IMR-90 (cell line): ENCODE results near the gene ERVH48-1. TPM values are rescaled to one million over a fixed set of nuclear protein-coding genes. Genes with fewer than 3 reads are reported as not detected.

Source experiments
- ATAC-seq: fragments of 200-7000 bp; cut with Tn5 transposase; 2 replicates; pipeline ENCODE4 v1.9.1; 2020; ENCODE audit warnings: low read depth, mild to moderate bottlenecking, moderate library complexity
- BruUV-seq: library from RNA; stranded (reverse); fragments of 400-500 nt; replicated peaks from 2 replicates; lab custom pipeline; 2021; lab: Mats Ljungman, UMichigan
- CTCF ChIA-PET: fragments of 300-600 bp; formaldehyde crosslinking; extraction: SDS; loops from one replicate; lab custom pipeline; 2021; ENCODE audit warnings: antibody characterized with exemption; lab: Yijun Ruan, JAX
- POLR2A ChIA-PET: fragments of 300-600 bp; sonication (Branson Sonifier 250); formaldehyde crosslinking; loops from one replicate; lab custom pipeline; 2022; ENCODE audit warnings: antibody characterized with exemption; ENCODE audit not compliant: unreplicated experiment; lab: Charles Lee
- DNase-seq: peaks from one replicate; pipeline ENCODE4 v3.0.0; 2013
- H2AFZ ChIP-seq: replicated peaks from 2 replicates; pipeline ENCODE3; 2013; ENCODE audit warnings: low read length, mild to moderate bottlenecking; ENCODE audit not compliant: poor library complexity
- H2AK5ac ChIP-seq: 2 replicates; pipeline ENCODE4 v1.6.1; 2013; ENCODE audit warnings: low read depth, low read length, inconsistent platforms
- H2AK9ac ChIP-seq: replicated peaks from 2 replicates; pipeline ENCODE3; 2013; ENCODE audit warnings: mild to moderate bottlenecking, low read depth, low read length, moderate library complexity; ENCODE audit not compliant: poor library complexity
- H2BK120ac ChIP-seq: 2 replicates; pipeline ENCODE4 v1.6.1; 2013; ENCODE audit warnings: low read depth, low read length, inconsistent platforms
- H2BK15ac ChIP-seq: 3 replicates; pipeline ENCODE4 v1.6.1; 2013; ENCODE audit warnings: low read depth, low read length, inconsistent platforms
- H2BK20ac ChIP-seq: 2 replicates; pipeline ENCODE4 v1.6.1; 2013; ENCODE audit warnings: low read depth, mild to moderate bottlenecking, inconsistent platforms, low read length, moderate library complexity
- H2BK5ac ChIP-seq: 2 replicates; pipeline ENCODE4 v1.6.1; 2013; ENCODE audit warnings: mild to moderate bottlenecking, low read depth, low read length, inconsistent platforms; ENCODE audit not compliant: poor library complexity, severe bottlenecking
- H3K14ac ChIP-seq: replicated peaks from 2 replicates; pipeline ENCODE4 v1.6.1; 2013; ENCODE audit warnings: low read depth, low read length, inconsistent platforms
- H3K18ac ChIP-seq: 2 replicates; pipeline ENCODE4 v1.6.1; 2013; ENCODE audit warnings: low read depth, low read length, control low read depth
- H3K23ac ChIP-seq: 2 replicates; pipeline ENCODE4 v1.6.1; 2013; ENCODE audit warnings: low read depth, low read length, inconsistent platforms
- H3K27ac ChIP-seq: 2 replicates; pipeline ENCODE4 v1.5.1; 2013; ENCODE audit warnings: mild to moderate bottlenecking, control low read depth, low read length; ENCODE audit not compliant: insufficient read depth
- H3K27me3 ChIP-seq: 2 replicates; pipeline ENCODE4 v1.6.1; 2013; ENCODE audit warnings: low read length; ENCODE audit not compliant: control insufficient read depth, insufficient read depth
- H3K36me3 ChIP-seq: 2 replicates; pipeline ENCODE4 v1.6.1; 2013; ENCODE audit warnings: low read length, mixed read lengths; ENCODE audit not compliant: control insufficient read depth, insufficient read depth
- H3K4ac ChIP-seq: 2 replicates; pipeline ENCODE4 v1.6.1; 2013; ENCODE audit warnings: low read depth, low read length, inconsistent platforms
- H3K4me1 ChIP-seq: 2 replicates; pipeline ENCODE4 v1.6.1; 2013; ENCODE audit warnings: low read length, mixed read lengths; ENCODE audit not compliant: control insufficient read depth, insufficient read depth
- H3K4me2 ChIP-seq: 2 replicates; pipeline ENCODE4 v1.6.1; 2013; ENCODE audit warnings: low read depth, mild to moderate bottlenecking, control low read depth, low read length, moderate library complexity
- H3K4me3 ChIP-seq: 2 replicates; pipeline ENCODE4 v1.5.1; 2013; ENCODE audit warnings: low read depth, mild to moderate bottlenecking, control low read depth, low read length, moderate library complexity; ENCODE audit not compliant: insufficient read depth
- H3K56ac ChIP-seq: 2 replicates; pipeline ENCODE4 v1.6.1; 2013; ENCODE audit warnings: low read length, inconsistent platforms; ENCODE audit not compliant: insufficient read depth; ENCODE audit errors: extremely low read depth
- H3K79me1 ChIP-seq, 2 experiments: 2 replicates each; pipeline ENCODE4 v1.6.1; 2013; ENCODE audit warnings: low read length in 2 of 2, inconsistent platforms in 1 of 2, low read depth in 1 of 2
- H3K9ac ChIP-seq: 2 replicates; pipeline ENCODE4 v1.6.1; 2013; ENCODE audit warnings: low read depth, low read length, control low read depth
- H3K9me1 ChIP-seq: 2 replicates; pipeline ENCODE4 v1.6.1; 2013; ENCODE audit warnings: low read length, inconsistent platforms; ENCODE audit not compliant: insufficient read depth
- H3K9me3 ChIP-seq: 2 replicates; pipeline ENCODE4 v1.6.1; 2013; ENCODE audit warnings: low read length; ENCODE audit not compliant: control insufficient read depth, insufficient read depth
- H4K20me1 ChIP-seq: 2 replicates; pipeline ENCODE4 v1.6.1; 2013; ENCODE audit warnings: low read length, inconsistent platforms; ENCODE audit not compliant: insufficient read depth
- H4K5ac ChIP-seq: 2 replicates; pipeline ENCODE4 v1.6.1; 2013; ENCODE audit warnings: mild to moderate bottlenecking, low read depth, low read length, control low read depth
- H4K8ac ChIP-seq, 2 experiments: 2 replicates each; pipeline ENCODE4 v1.6.1; 2013; ENCODE audit warnings: low read depth in 2 of 2, low read length in 2 of 2, control low read depth in 1 of 2, inconsistent platforms in 1 of 2
- H4K91ac ChIP-seq: 2 replicates; pipeline ENCODE4 v1.6.1; 2013; ENCODE audit warnings: low read depth, low read length, inconsistent platforms; ENCODE audit not compliant: insufficient read depth
- BHLHE40 ChIP-seq: fragments of 150-350 bp; IDR thresholded peaks from 2 replicates; pipeline ENCODE4 v1.6.1; 2016; ENCODE audit warnings: mild to moderate bottlenecking, low read depth, low read length
- MAZ ChIP-seq: IDR thresholded peaks from 2 replicates; pipeline ENCODE4 v1.6.1; 2012; ENCODE audit warnings: low read depth, mild to moderate bottlenecking, low read length, improper control_type of control experiment, moderate library complexity, borderline replicate concordance
- MXI1 ChIP-seq: IDR thresholded peaks from 2 replicates; pipeline ENCODE4 v1.6.1; 2012; ENCODE audit warnings: low read depth, mild to moderate bottlenecking, low read length, moderate library complexity, borderline replicate concordance
- NFE2L2 ChIP-seq: fragments of 150-350 bp; IDR thresholded peaks from 2 replicates; pipeline ENCODE4 v1.6.1; 2016; ENCODE audit warnings: low read depth, mild to moderate bottlenecking, low read length
- RAD21 ChIP-seq: IDR thresholded peaks from 2 replicates; pipeline ENCODE4 v1.6.1; 2012; ENCODE audit warnings: low read length, improper control_type of control experiment
- RCOR1 ChIP-seq: IDR thresholded peaks from 2 replicates; pipeline ENCODE4 v1.6.1; 2012; ENCODE audit warnings: mild to moderate bottlenecking, low read length, improper control_type of control experiment; ENCODE audit not compliant: insufficient replicate concordance
- SMC3 ChIP-seq: fragments of 150-350 bp; IDR thresholded peaks from 2 replicates; pipeline ENCODE4 v1.6.1; 2016; ENCODE audit warnings: low read depth, mild to moderate bottlenecking, antibody characterized with exemption, low read length, moderate library complexity
- USF2 ChIP-seq: fragments of 150-350 bp; IDR thresholded peaks from 2 replicates; pipeline ENCODE4 v1.6.1; 2017; ENCODE audit warnings: mild to moderate bottlenecking, antibody characterized with exemption, low read length, low read depth
- WGBS, 2 experiments: methylation state at CpG; one replicate each; pipeline versions ENCODE4 v1.1.5 to v1.1.7; 2013; ENCODE audit warnings: missing lambda C conversion rate in 2 of 2; ENCODE audit not compliant: insufficient read length in 1 of 2; ENCODE audit errors: extremely low coverage in 2 of 2; 5-methylcytosine and 5-hydroxymethylcytosine counted together
- dilution Hi-C: fragments of 300-500 bp; cut with HindIII; formaldehyde crosslinking; loops from one replicate; pipeline ENCODE4 v1.14.3; 2018; ENCODE audit warnings: low sequenced_read_pairs; ENCODE audit not compliant: unreplicated experiment
- in situ Hi-C: fragments of 300-500 bp; cut with MboI; formaldehyde crosslinking; loops from 3 replicates; pipeline ENCODE4 v1.14.3; 2019; ENCODE audit warnings: low sequenced_read_pairs, inconsistent platforms, mixed read lengths
- intact Hi-C: fragments of 100-400 bp; cut with micrococcal nuclease; formaldehyde crosslinking; loops from 2 replicates; pipeline ENCODE4 v1.10.0; 2022
- polyA plus RNA-seq, 3 experiments: library from polyadenylated mRNA; depleted of rRNA; stranded (reverse); fragments of >200 nt; gene quantifications; 2 replicates each; pipeline ENCODE4 v1.2.3, GENCODE V29; 2012; ENCODE audit warnings: low replicate concordance in 1 of 3
- total RNA-seq: library from RNA; depleted of rRNA; stranded (reverse); fragments of >200 nt; gene quantifications from 2 replicates; pipeline ENCODE4 v1.2.3, GENCODE V29; 2012

Gene ERVH48-1
- total and polyA plus RNA-seq, 2 of the 4 experiments (the other 2 are of a cell fraction), result under 0.01 TPM; not detected in 1

DNA sequence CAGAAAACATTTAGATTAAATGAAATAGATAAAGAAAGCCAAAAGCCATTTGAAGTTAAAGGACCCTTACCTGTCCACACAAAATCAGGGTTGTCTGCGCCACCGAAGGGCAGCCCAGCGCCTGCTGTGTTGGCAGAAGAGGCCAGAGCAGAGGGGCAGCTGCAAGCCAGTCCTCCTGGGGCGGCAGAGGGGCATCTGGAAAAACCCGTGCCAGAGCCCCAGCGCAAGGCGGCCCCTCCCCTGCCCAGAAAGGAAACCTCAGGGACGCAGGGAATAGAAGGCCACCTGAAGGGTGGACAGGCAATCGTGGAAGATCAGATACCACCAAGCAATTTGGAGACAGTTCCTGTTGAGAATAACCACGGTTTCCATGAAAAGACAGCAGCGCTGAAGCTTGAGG, 21.6 kb downstream of the ERVH48-1 start:
- WGBS, 2 experiments, result 100% methylated on average over 4 of the region's 11 CpGs; no CpG with 5 or more reads in 1 of the 2 experiments
- POLR2A ChIA-PET, result no interaction called here
- H3K9me1 ChIP-seq, result peaks cover 2% of the 10 kb centered on the region; the same call in 1 of the 2 replicates

More for the DNA sequence above, 21.6 kb downstream of the ERVH48-1 start:
- Histone ChIP-seq H3K4me1 (no peaks in the 10 kb centered on the region), H2BK120ac (no peak overlapping the region), H3K4me2 (no peak overlapping the region), H2BK20ac (no peak overlapping the region), H3K56ac (no peak overlapping the region), H4K91ac (no peak overlapping the region), H4K20me1 (peaks cover 21% of the 10 kb centered on the region), H3K27ac (no peak overlapping the region), H2AK9ac (no peak overlapping the region), H3K9ac (no peak overlapping the region), H3K18ac (no peak overlapping the region), H2BK5ac (no peak overlapping the region), H4K5ac (no peak overlapping the region), H3K79me1 (peaks cover 10 to 44% of the 10 kb centered on the region in 2 experiments), H3K14ac (no peak overlapping the region), H3K4ac (no peak overlapping the region), H2BK15ac (no peak overlapping the region), H2AK5ac (no peak overlapping the region), H4K8ac (no peak overlapping the region), H3K36me3 (peaks cover 45% of the 10 kb centered on the region), H3K23ac (no peak overlapping the region), H3K9me3 (no peaks in the 10 kb centered on the region), H2AFZ (no peak overlapping the region), H3K4me3 (no peak overlapping the region), H3K27me3 (no peaks in the 10 kb centered on the region)
- TF ChIP-seq MXI1, result no peak
- TF ChIP-seq BHLHE40, result no peak
- TF ChIP-seq MAZ, result no peak
- no peak for TF ChIP-seq RCOR1
- TF ChIP-seq NFE2L2, result no peak
- TF ChIP-seq SMC3, result no peak
- no peak for TF ChIP-seq USF2
- no peak for TF ChIP-seq RAD21
- no TSS peak for BruUV-seq
- intact Hi-C loops, result no loop called here
- CTCF ChIA-PET, result no interaction called here
- in situ Hi-C loops, result no loop called here
- dilution Hi-C loops, result no loop called here
- ATAC-seq, result no peak
- DNase-seq, result no peak
